ENCODE results near the gene SLC35G4. TPM values are rescaled to one million over a fixed set of nuclear protein-coding genes. Genes with fewer than 3 reads are reported as not detected.

Gene SLC35G4
- total RNA-seq: not detected in 2 replicates

GRCh38 chr18:11609488-11609887 lies at the start of gene SLC35G4:
Gene SLC35G4 (plus strand): TSS chr18:11609596. CDS start chr18:11609596, 0 bp downstream.

Small RNA genes within 50 kb of the gene (small RNA-seq; reads per million reads assigned to genes)
- not detected for gene AP001120.4

Other genes with a start within 250 kb of the SLC35G4 start
- gene GNAL, start 79.7 kb downstream of the SLC35G4 start, total RNA-seq: 0.85 and 1.3 TPM in 2 replicates
- gene CHMP1B, start 241.8 kb downstream of the SLC35G4 start, total RNA-seq: 39.4 and 47.0 TPM in 2 replicates